Measurements from ENCODE around the gene MUC12.
A peak's percentile ranks its signal among the peaks of the same experiment; 100 is the strongest.
"Not testable (repeated sequence)": the region's sequence is repeated elsewhere in the genome, so short reads cannot be mapped to it uniquely, and the experiment has no call there.

MUC12 gene

DNA sequence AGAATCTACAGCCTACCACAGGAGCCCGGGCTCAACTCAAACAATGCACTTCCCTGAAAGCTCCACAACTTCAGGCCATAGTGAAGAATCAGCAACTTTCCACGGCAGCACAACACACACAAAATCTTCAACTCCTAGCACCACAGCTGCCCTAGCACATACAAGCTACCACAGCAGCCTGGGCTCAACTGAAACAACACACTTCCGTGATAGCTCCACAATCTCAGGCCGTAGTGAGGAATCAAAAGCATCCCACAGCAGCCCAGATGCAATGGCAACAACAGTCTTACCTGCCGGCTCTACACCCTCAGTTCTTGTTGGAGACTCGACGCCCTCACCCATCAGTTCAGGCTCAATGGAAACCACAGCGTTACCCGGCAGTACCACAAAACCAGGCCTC is 22.3 kb downstream of the MUC12 start:
- DNase-seq, result no peak

DNA sequence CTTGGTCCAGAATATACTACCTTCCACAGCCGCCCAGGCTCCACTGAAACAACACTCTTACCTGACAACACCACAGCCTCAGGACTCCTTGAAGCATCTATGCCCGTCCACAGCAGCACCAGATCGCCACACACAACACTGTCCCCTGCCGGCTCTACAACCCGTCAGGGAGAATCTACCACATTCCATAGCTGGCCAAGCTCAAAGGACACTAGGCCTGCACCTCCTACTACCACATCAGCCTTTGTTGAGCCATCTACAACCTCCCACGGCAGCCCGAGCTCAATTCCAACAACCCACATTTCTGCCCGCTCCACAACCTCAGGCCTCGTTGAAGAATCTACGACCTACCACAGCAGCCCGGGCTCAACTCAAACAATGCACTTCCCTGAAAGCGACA is 22.9 kb downstream of the MUC12 start:
- not testable (repeated sequence) for DNase-seq

DNA sequence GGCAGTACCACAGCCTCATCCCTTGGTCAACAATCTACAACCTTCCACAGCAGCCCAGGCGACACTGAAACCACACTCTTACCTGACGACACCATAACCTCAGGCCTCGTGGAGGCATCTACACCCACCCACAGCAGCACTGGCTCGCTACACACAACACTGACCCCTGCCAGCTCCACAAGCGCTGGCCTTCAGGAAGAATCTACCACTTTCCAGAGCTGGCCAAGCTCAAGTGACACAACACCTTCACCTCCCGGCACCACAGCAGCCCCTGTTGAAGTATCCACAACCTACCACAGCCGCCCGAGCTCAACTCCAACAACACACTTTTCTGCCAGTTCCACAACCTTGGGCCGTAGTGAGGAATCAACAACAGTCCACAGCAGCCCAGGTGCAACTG is 25.3 kb downstream of the MUC12 start:
- not testable (repeated sequence) for DNase-seq

DNA sequence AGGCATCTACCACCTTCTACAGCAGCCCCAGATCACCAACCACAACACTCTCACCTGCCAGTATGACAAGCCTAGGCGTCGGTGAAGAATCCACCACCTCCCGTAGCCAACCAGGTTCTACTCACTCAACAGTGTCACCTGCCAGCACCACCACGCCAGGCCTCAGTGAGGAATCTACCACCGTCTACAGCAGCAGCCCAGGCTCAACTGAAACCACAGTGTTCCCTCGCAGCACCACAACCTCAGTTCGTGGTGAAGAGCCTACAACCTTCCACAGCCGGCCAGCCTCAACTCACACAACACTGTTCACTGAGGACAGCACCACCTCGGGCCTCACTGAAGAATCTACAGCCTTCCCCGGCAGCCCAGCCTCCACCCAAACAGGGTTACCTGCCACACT is 29.2 kb downstream of the MUC12 start:
- not testable (repeated sequence) for DNase-seq

DNA sequence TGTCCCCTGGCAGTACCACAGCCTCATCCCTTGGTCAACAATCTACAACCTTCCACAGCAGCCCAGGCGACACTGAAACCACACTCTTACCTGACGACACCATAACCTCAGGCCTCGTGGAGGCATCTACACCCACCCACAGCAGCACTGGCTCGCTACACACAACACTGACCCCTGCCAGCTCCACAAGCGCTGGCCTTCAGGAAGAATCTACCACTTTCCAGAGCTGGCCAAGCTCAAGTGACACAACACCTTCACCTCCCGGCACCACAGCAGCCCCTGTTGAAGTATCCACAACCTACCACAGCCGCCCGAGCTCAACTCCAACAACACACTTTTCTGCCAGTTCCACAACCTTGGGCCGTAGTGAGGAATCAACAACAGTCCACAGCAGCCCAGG is 30.0 kb downstream of the MUC12 start:
- DNase-seq, result not testable (repeated sequence)

DNA sequence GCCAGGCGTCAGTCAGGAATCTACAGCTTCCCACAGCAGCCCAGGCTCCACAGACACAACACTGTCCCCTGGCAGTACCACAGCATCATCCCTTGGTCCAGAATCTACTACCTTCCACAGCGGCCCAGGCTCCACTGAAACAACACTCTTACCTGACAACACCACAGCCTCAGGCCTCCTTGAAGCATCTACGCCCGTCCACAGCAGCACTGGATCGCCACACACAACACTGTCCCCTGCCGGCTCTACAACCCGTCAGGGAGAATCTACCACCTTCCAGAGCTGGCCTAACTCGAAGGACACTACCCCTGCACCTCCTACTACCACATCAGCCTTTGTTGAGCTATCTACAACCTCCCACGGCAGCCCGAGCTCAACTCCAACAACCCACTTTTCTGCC is 30.7 kb downstream of the MUC12 start:
- not testable (repeated sequence) for DNase-seq

DNA sequence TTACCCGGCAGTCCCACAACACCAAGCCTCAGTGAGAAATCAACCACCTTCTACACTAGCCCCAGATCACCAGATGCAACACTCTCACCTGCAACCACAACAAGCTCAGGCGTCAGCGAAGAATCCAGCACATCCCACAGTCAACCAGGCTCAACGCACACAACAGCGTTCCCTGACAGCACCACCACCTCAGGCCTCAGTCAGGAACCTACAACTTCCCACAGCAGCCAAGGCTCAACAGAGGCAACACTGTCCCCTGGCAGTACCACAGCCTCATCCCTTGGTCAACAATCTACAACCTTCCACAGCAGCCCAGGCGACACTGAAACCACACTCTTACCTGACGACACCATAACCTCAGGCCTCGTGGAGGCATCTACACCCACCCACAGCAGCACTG is 33.0 kb downstream of the MUC12 start:
- not testable (repeated sequence) for DNase-seq

DNA sequence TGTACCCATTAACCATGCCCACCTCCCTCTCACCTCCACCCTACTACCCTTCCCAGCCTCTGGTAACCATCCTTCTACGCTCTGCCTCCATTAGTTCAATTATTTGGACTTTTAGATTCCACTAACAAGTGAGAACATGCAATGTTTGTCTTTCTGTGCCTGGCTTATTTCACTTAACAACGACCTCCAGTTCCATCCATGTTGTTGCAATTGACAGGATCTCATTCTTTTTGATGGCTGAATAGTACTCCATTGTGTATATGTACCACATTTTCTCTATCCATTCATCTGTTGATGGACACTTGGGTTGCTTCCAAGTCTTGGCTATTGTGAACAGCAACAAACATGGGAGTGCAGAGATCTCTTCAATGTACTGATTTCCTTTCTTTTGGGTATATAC is 38.0 kb downstream of the MUC12 start:
- DNase-seq, result not testable (repeated sequence)

DNA sequence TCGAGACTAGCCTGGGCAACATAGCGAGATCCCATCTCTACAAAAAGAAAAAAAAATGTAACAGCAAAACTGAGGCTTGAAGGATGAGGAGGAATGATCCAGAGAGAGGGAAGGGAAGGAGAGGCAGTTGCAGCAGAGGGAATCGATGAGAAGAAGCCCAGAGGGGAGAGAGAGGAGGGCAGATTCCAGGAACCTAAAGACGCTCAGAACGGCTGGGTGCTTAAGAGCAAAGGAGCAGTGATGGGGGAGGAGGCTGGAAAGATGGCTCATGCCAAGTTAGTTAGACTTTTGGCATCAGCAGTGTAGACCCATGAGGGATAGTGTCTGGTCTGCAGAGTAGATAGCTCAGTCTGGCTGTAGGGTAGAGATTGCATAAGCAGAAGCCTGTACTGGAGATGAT is 40.3 kb downstream of the MUC12 start:
- DNase-seq, result no peak

DNA sequence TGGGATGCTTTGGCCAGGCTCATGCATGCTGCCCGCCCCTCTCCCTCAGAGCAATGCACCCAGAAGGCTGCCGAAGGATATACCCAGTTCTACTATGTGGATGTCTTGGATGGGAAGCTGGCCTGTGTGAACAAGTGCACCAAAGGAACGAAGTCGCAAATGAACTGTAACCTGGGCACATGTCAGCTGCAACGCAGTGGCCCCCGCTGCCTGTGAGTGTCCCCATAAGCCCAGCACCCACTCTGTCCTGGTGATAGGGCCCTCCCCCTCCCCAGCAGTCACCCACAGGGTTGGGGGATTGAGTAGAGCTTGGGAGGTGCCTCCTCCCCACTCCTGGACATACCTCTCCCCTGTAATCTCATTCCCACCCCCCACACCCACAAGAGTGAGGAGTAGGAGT is 43.6 kb downstream of the MUC12 start:
- no peak for DNase-seq

DNA sequence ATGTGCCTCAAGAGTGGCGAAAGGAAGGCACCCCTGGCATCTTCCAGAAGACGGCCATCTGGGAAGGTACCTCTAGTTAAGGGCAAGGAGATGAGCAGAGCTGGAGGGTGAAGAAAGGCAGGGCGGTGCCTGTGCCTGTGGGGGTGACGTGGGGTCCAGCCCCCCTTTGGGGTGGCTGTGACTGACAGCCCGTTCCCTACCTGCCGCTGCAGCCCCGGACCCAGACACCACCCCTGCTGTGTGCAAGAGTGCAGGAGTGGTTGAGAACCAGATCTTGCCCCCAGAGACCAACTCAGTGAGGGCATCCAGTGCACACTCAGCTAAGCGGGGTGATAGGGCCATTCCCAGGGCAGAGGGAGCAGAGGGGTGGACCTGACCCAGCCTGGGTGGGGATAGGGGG is 46.3 kb downstream of the MUC12 start:
- DNase-seq, result no peak

DNA sequence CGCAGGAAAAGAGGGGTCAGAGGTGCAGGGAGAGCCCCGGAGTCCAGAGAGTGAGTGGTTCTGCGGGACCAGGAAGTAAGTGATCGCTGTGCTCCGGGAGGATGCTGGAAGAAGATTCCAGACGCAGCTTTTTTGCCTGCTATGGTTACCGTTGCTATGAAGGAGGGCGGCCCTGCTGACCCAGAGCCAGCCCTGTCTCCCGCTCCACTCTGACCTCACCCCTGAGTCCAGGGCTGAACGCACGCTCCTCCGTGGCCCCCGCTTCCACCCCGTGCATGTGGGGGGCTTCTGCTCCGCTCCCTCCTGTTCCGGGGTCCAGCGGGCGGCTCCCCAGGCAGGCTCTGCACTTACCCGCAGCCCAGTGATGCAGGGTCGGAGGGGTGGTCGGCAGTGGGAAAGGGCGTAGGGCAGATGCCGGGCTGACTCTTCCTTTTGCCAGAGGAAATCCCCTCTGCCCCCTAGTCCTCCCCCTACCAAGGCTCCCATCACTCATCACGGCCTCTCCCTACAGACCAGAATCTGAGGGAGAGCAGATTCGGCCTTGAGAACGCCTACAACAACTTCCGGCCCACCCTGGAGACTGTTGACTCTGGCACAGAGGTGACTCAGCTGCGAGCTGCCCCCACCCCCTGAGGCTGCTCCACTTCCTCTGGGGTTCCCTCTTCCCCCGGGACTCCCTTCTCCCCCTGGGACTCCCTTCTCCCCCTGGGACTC is 47.9 kb downstream of the MUC12 start:
- DNase-seq, result peak; percentile 70

DNA sequence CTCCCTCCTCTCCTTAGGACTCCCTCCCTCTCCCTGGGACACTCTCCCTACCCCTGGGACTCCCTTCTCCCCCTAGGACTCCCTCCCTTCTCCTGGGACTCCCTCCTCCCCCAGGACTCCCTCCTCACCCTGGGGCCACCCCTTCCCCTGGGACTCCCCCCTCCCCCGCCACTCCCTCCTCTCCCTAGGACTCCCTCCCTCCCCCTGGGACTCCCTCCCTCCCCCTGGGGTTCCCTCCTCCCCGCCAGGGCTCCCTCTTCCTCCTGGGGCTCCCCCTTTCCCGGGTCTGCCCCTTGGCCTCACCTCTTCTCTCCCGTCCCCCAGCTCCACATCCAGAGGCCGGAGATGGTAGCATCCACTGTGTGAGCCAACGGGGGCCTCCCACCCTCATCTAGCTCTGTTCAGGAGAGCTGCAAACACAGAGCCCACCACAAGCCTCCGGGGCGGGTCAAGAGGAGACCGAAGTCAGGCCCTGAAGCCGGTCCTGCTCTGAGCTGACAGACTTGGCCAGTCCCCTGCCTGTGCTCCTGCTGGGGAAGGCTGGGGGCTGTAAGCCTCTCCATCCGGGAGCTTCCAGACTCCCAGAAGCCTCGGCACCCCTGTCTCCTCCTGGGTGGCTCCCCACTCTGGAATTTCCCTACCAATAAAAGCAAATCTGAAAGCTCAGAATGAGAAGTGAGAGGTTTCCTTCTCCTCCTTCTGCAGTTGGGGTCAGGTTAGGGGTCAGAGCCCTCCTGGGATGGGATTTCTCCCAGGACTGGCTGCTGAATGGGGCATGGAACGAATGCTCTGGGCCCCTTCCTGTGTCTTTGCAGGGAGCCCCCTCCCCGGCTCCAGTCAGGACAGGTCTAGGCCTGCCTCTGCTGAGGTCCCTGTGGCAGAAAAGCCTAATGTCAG is 49.2 kb downstream of the MUC12 start:
- no peak for DNase-seq

DNA sequence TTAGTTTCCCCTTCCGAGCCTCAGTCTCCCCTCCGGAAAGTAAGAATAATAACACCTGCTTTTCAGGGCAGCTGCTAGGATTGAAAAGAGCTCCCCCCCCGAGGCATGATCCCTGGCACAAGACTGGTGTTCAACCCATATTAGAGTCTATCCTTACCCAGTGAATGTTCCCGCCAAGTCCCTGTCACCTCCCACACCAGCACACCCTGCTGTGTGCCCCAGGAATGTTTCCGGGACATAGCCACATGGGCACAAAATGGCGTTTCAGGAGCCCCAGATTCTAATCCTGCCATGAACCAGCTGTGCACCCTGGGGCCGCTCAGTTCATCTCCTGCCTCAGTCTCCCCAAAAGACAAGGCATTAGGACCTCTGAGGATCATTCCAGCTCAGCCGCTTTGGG is 51.1 kb downstream of the MUC12 start:
- no peak for DNase-seq

DNA sequence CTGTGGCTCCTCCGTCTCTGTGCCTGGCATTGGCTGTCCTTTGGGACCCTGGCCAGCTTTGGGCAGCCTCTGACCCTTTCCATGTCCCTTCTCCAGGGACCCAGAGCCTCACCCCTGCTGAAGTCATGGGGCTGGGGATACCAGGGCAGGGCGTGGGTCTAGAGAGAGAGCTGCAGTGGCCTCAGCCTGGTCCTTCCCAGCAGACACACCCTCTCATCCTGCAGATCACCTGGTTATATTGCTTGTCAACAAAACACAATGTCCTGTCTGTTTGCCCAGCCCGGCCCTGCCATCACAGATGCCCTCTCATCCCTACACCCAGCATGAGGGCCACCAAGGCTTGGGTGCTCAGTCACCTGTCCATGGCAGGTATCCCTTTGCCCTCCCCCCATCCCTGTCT is 52.3 kb downstream of the MUC12 start:
- DNase-seq, result no peak

DNA sequence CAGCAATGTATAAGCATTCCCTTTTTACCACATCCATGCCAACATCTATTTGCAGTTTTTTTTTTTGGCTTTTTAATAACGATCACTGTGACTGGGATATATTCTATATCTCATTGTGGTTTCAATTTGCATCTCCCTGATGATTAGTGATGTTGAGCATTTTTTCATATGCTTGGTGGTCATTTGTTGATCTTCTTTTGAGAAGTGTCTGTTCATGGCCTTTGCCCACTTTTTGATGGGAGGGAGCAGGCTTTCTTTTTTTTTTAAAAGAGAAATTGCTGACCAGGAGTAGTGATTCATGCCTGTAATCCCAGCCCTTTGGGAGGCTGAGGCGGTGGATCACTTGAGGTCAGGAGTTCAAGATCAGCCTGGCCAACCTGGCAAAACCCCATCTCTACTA is 54.5 kb downstream of the MUC12 start:
- DNase-seq, result no peak

DNA sequence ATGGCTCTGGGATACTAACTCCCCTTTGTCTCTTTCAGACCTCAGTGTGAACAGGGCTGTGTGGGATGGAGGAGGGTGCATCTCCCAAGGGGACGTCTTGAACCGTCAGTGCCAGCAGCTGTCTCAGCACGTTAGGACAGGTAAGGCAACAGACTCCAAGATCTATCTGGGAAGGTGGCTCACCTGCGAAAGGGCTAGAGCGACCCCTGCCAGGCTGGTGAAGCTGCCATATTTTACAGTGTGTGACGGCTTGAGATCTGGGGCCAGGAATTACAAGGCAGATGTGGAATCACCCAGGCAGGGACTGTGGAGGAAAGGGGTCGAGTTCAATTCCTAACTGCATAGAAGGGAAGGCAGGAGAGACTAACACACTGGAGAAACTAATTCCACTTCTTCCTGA is 61.7 kb downstream of the MUC12 start:
- no peak for DNase-seq

DNA sequence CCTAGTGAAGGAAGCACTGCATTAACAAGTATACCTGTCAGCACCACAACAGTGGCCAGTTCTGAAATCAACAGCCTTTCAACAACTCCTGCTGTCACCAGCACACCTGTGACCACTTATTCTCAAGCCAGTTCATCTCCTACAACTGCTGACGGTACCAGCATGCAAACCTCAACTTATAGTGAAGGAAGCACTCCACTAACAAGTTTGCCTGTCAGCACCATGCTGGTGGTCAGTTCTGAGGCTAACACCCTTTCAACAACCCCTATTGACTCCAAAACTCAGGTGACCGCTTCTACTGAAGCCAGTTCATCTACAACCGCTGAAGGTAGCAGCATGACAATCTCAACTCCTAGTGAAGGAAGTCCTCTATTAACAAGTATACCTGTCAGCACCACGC is 66.6 kb downstream of the MUC12 start:
- DNase-seq, result no peak

DNA sequence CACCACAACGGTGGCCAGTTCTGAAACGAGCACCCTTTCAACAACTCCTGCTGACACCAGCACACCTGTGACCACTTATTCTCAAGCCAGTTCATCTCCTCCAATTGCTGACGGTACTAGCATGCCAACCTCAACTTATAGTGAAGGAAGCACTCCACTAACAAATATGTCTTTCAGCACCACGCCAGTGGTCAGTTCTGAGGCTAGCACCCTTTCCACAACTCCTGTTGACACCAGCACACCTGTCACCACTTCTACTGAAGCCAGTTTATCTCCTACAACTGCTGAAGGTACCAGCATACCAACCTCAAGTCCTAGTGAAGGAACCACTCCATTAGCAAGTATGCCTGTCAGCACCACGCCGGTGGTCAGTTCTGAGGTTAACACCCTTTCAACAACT is 71.9 kb downstream of the MUC12 start:
- not testable (repeated sequence) for DNase-seq

DNA sequence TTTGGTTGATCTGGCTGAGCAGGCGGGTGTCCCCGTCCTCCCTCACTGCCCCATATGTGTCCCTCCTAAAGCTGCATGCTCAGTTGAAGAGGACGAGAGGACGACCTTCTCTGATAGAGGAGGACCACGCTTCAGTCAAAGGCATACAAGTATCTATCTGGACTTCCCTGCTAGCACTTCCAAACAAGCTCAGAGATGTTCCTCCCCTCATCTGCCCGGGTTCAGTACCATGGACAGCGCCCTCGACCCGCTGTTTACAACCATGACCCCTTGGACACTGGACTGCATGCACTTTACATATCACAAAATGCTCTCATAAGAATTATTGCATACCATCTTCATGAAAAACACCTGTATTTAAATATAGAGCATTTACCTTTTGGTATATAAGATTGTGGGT is 89.0 kb downstream of the MUC12 start:
- DNase-seq, result peak; percentile 8

DNA sequence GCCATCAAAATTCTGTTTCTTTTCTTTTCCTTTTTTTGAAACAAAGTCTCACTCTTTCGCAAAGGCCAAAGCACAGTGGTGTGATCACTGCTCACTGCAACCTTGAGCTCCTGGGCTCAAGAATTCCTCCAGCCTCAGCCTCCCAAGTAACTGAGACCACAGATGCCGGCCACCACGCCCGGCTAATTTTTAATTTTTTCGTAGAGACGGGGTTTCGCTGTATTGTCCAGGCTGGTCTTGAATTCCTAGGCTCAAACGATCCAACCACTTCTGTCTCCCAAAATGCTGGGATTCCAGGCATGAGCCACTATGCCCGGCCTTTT is 90.2 kb downstream of the MUC12 start:
- no peak for DNase-seq

DNA sequence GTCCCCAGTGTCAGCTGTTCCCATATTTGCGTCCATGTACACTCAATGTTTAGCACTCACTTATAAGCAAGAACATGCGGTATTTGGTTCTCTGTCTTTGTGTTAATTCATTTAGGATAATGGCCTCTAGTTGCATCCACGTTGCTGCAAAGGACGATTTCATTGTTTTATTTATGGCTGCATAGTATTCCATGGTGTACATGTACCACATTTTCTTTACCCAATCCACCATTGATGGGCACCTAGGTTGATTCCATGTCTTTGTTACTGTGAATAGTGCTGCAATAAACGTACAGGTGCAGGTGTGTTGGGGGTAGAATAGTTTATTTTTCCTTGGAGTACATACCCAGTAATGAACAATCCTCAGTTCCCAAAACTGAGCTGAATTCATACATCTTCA is 91.6 kb downstream of the MUC12 start:
- DNase-seq, result no peak

DNA sequence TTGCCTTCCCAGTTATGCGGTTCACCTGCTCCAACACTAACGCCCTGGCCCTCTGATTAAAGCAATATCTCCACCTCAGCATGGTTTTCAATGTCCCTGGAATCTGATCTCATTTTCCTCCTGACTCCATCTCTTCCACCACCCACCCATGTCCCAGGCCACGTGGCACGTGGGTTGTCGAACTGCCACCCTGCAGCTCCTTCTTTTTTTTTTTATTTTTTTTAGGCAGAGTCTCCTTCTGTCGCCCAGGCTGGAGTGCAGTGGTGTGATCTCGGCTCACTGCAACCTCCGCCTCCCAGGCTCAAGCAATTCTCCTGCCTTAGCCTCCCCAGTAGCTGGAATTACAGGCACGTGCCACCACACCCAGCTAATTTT is 94.8 kb downstream of the MUC12 start:
- not testable (repeated sequence) for DNase-seq

DNA sequence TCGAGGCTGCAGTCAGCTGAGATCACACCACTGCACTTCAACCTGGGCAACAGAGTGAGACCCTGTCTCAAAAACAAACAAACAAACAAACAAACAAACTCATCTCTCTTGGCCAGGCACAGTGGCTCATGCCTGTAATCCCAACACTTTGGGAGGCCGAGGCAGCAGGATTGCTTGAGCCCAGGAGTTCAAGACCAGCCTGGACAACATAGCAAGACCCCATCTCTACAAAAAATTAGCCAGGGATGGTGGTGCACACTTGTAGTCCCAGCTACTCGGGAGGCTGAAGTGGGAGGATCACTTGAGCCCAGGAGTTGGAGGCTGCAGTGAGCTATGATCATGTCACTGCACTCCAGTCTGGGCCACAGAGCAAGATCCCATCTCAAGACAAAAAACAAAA is 95.8 kb downstream of the MUC12 start:
- DNase-seq, result not testable (repeated sequence)

Measured in activated effector memory CD4-positive, alpha-beta T cell treated with Interleukin-2 at 50 U/mL for 16 hours (primary cell).